WI38 (cell line): ENCODE measurements around the gene CUL4B.
"Not testable (repeated sequence)": the region's sequence is repeated elsewhere in the genome, so short reads cannot be mapped to it uniquely, and the experiment has no call there.

Experiments
- H3K4me3 ChIP-seq: 2 replicates; pipeline ENCODE4 v1.5.1; 2011; ENCODE audit warnings: low read depth, mild to moderate bottlenecking, control low read depth, low read length
- TF ChIP-seq, protein P1 (sequence below): IDR thresholded peaks from 2 replicates; pipeline ENCODE4 v1.5.1; 2012; ENCODE audit warnings: low read depth, mild to moderate bottlenecking, control low read depth, low read length

CUL4B gene

DNA sequence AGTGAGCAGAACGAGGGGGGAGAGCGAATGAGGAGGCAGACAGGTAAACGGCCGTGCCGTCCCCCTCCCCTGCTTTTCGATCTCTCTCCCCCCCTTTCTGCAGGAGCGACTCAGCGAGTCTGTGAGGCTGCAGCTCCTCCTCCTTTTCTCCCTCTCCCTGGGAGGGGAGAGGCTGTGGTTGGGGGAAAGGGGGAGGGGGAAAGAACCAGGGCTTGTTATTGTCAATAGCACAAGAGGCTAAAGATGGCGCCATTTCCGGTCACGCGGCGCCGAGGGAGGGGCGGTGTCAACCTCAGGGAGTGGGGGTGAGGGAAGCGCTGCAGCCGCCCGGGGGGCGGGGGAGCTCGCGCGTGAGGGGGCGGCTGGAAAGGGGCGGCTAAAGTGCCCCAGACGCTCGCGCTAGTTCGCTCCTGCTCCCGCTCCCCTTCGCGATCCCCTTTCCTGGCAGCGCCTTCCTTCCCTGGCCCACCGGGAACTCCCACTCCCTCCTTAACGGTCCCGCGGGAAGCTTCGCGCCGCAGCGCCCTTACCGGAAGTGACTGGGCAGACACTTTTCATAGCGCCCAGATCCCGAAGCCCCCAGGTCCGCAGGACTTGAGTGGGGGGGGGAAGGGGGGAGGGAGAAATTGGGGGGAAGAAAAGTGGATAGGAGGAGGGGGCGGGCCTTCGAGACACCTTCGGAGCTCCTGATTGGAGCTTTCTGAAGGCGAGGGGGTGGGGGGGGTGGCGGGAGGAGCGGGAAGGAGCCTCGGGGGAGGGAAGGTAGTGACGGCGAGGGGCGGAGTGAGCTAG lies at the start of gene CUL4B:
Gene CUL4B (minus strand): TSS at position 121 of the 792 bp plus-strand sequence. CDS start 324 bp downstream, outside the sequence.
- TF ChIP-seq, protein P1, sequence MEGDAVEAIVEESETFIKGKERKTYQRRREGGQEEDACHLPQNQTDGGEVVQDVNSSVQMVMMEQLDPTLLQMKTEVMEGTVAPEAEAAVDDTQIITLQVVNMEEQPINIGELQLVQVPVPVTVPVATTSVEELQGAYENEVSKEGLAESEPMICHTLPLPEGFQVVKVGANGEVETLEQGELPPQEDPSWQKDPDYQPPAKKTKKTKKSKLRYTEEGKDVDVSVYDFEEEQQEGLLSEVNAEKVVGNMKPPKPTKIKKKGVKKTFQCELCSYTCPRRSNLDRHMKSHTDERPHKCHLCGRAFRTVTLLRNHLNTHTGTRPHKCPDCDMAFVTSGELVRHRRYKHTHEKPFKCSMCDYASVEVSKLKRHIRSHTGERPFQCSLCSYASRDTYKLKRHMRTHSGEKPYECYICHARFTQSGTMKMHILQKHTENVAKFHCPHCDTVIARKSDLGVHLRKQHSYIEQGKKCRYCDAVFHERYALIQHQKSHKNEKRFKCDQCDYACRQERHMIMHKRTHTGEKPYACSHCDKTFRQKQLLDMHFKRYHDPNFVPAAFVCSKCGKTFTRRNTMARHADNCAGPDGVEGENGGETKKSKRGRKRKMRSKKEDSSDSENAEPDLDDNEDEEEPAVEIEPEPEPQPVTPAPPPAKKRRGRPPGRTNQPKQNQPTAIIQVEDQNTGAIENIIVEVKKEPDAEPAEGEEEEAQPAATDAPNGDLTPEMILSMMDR: no peak
- peak within 1 kb of the TSS; percentile 71 for H3K4me3 ChIP-seq

DNA sequence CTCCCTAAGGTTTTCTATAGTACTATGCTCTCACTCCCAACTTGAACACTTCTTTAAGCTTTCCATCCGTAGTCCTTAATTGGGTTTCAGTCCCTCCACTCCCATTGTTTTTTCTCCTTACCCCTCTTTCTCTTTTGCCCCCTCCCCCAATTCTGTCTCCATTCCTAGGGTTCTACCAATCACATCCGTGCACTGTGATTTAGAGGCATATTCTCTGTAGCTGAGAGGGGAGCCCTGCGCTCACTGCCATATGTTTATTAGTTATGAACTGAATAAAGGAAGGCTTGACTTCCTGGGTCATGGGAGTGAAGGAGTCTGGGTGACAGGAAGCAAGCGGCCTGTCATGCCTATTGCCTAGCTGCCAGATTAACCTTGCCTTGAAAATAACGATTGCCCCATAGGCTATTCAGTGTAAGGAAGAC lies 43.6 kb upstream of the CUL4B start:
- TF ChIP-seq, protein P1: no peak
- H3K4me3 ChIP-seq: peak overlapping the region; percentile 70

DNA sequence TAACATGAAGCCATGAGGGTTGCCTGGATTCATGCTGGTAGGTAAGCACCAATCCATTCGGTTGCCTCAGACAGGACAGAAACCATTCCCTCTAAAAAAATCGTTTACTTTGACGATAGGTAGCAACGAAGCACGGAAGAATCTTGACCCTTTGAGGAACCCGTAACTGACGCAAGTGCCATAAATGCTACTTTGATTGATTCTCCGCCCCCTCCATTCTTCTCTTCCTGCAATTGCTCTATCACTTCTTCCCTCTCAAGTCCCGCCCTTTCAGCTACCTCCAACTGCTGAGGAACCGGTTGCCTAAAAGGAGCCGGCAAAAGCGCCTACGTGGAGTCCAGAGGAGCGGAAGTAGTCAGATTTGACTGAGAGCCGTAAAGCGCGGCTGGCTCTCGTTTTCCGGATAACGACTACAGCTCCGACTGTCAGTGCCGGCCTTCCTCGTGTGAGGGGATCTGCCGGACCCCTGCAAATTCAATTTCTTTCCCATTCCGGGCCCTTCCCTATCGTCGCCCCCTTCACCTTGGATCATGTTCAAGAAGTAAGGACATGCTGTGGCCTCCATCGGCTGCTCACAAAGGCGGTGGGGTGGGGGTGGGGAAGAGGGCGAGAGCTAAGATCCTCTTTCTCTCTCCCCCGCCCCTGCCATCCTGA lies 43.1 kb upstream of the CUL4B start, which contains the start of gene MCTS1:
Gene MCTS1 (plus strand): TSS at position 395 of the 654 bp plus-strand sequence. CDS start 136 bp downstream, at position 531.
- H3K4me3 ChIP-seq: peak within 1 kb of the TSS; percentile 70
- TF ChIP-seq, protein P1: no peak

DNA sequence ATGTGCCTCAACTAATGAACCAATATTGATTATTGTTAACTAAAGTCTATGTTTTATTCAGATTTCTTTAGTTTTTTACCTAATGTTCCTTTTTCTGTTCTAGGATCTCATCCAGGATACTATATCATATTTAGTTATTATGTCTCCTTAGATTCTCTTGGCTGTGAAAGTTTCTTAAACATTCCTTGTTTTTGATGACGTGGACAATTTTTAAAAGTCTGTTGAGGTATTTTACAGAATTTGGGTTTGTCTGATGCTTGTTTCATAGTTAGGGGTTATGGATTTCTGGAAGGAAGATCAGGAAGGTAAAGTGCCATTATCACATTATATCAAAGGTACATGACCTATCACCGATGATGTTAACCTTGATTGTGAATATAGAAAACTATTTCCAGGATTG lies 24.9 kb upstream of the CUL4B start:
- TF ChIP-seq, protein P1: no peak
- no peak overlapping the region for H3K4me3 ChIP-seq

DNA sequence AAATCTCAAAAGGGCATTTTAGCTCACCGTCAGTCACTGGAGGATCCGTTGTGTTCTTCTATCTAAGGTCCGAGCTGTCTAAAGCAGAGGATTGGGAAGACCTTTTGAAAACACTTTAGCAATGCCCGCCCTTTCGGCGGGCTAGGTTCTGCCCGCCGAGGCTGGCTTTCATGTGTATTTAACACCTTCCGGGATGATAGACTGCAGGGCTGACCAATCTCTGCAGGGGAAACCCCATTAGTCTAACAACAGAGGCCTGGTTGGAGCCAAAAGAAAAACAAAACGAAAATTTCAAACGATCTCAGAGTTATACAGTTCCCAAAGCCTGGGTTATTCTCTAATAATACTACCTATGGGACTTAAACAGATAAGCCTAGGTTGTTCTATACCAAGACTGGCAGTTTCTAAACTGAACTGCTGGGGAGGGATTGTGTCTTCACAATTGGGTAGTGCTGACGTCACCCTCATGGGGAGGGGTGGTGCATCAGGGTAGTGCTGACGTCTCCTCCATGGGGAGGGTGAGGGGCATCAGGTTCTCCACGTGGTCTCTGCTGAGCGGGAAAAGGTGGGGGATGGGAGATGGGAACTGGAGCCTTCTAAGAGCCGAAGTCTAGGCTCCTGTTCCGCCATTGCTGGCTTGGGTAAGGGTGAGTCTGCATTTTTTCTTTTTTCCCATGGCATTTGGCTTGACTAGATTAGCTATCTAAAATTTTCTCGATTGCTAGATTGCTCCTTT lies 14.8 kb upstream of the CUL4B start:
- no peak overlapping the region for H3K4me3 ChIP-seq
- TF ChIP-seq, protein P1: no peak

DNA sequence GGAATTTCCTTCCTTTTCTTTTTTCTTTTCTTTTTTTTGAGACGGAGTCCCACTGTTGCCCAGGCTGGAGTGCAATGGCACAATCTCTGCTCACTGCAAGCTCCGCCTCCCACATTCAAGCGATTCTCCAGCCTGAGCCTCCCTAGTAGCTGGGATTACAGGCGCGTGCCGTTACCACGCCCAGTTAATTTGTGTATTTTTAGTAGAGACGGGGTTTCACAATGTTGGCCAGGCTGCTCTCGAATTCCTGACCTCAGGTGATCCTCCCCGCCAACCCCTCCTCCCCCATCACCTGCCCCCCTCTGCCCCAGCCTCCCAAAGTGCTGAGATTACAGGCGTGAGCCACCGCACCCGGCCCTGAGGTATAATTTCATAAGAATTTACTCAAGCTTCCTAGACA lies 13.0 kb upstream of the CUL4B start:
- not testable (repeated sequence) for H3K4me3 ChIP-seq

DNA sequence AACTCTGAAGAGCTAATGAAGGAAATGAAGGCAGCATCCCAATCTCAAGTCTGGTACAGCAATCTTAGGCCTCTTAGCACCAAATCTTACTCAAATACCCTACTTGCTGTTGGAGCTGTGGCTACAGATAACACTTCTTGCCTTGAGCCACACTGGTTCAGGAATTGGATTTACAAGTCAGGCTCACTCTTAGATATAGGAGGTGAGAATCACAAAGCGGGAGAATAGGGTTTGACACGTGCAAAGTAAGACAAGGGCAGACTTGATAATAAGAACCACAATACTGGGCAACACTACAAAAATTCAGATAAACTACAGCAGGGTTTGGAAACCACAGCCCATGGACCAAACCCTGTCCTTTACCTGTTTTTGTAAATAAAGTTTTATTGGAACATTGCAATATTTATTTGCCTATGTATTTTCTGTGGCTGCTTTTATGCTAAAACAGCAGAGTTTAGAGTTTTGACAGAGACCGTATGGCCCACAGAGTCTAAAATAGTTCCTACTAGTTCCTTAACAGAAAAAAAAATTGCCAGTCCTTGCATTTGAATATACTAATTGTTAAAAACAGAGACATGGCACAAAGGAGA lies 9.3 kb upstream of the CUL4B start:
- TF ChIP-seq, protein P1: no peak
- no peak overlapping the region for H3K4me3 ChIP-seq
